GM21390 (cell line): ENCODE measurements around the gene MTCL3.
"Not testable (repeated sequence)": the region's sequence is repeated elsewhere in the genome, so short reads cannot be mapped to it uniquely, and the experiment has no call there.

ENCODE experiments used
- ATAC-seq: cut with Tn5 transposase; IDR thresholded peaks from one replicate; pipeline ENCODE4 v1.9.1; 2021; ENCODE audit not compliant: unreplicated experiment

The MTCL3 gene

DNA sequence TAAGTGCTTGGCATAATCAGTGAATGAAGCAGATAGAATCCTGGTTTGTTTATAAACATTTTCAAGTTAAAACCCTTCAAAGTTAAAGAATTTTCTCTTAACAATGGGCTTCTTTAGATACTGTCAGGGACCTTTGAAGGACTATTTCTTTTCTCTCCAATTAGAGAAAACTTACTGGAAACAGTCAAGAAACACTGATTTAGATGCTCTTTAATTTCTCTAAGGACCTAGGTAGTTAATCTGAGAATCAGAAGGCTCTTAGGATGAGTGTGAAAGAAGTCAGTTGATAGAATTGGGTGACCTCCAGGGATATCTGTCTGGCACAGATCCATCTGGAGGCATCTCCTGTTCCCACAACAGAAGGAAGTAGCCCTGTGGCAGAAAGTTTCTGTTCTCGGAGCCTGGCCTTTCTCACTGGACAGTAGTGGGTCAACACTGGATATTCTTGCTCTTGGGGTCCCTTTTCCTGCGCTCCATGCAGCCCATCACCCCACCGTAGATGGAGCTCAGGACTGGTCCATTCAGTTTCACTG is 82.5 kb downstream of the MTCL3 start:
- no peak for ATAC-seq

DNA sequence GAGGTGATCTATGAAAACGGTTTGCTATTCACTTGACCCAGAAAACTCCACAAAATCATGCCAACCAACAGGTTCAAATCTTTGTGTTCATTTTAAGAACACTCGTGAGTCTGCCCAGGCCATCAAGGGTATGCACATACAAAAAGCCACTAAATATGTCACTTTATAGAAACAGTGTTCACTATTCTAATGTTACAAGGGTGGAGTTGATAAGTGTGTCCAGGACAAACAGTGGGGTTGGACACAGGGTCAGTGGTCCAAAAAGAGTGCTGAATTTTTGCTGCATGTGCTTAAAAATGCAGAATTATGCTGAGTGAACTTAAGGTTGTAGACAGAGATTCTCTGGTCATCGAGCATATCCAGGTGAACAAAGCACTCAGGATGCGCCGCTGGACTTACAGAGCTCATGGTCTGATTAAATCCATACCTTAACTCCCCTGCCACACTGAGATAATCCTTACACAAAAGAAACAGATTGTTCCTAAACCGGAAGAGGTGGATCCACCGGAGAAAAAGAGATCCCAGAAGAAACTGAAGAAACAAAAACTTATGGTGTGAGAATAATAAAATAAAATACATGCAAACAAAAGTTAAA is 83.4 kb downstream of the MTCL3 start:
- no peak for ATAC-seq

DNA sequence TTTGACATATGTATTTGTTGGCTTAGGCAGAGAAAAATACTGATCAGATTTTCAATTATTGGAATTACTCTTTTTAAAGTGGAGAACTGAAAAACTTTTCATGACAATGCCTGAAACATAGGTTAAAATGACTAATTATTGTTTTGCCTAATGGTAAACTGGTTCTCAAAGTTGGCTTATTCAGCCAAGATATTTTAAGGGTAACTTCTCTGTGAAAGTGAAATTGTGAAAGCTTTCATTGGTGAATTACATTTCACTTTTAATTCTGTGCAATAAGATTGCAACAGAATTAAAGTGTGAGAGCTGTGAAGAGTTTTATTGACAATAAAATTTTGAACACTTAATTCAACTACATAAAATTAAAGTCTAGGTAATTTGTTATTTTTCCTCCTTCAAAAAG is 84.5 kb downstream of the MTCL3 start:
- ATAC-seq, result no peak

DNA sequence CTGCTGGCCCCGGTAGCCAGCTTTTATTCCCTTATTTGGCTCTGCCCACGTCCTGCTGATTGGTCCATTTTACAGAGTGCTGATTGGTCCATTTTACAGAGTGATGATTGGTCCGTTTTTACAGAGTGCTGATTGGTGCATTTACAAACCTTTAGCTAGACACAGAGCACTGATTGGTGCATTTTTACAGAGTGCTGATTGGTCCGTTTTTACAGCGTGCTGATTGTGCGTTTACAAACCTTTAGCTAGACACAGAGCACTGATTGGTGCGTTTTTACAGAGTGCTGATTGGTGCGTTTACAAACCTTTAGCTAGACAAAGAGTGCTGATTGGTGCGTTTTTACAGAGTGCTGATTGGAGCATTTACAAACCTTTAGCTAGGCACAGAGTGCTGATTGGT is 90.6 kb downstream of the MTCL3 start:
- ATAC-seq, result not testable (repeated sequence)

DNA sequence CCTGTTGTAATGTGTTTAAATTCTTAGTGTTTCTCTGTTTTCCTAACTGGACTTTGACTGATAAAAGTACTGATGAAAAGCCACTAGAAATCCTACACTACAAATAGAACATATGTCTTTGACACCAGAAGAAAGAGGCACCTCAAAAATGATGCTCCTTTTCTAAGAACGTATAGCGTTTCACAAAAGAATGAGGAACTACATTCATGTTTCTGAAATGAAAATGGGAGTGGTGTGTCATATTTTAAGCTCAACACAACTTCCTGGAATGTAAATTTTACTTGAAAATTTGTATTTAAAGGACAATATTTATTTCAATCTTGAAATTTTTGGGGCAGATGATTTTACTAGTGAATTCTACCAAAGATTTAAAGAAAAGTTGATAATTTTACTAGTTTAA is 95.2 kb downstream of the MTCL3 start:
- ATAC-seq, result no peak
